Cardiac septum (tissue), 1 donor: ENCODE results near the gene COQ8A. TPM values are rescaled to one million over a fixed set of nuclear protein-coding genes. Genes with fewer than 3 reads are reported as not detected.

Experiments
- DNase-seq: peaks from one replicate; pipeline ENCODE4 v3.0.0-alpha.2; 2020; ENCODE audit warnings: low spot score
- intact Hi-C: fragments of 100-400 bp; cut with DNase I; formaldehyde crosslinking; loops from one replicate; pipeline ENCODE4 v1.14.0; 2022
- long read RNA-seq: library from polyadenylated mRNA; unstranded; transcript quantifications from one replicate; pipeline ENCODE4 v2.0.0, GENCODE V29; 2021
- total RNA-seq: library from RNA; stranded (reverse); fragmentation: NEBNext Ultra II Directional; extraction: Animal tissue kit (Norgen Biotek cat#: 25700); gene quantifications from one replicate; pipeline ENCODE4 v1.2.1, GENCODE V29; 2021
- donor health status: DM: no; HTN: no; CAD: no.

The COQ8A gene
- 168 TPM for total RNA-seq
- long read RNA-seq, transcript COQ8A-201 (15 exons, 2,872 nt), result major isoform, 285 of 490 reads
- long read RNA-seq, partial matches to known transcripts, result 130 of 490 reads
- long read RNA-seq, other reads (novel, unspliced or antisense), result 71 of 490 reads

DNA sequence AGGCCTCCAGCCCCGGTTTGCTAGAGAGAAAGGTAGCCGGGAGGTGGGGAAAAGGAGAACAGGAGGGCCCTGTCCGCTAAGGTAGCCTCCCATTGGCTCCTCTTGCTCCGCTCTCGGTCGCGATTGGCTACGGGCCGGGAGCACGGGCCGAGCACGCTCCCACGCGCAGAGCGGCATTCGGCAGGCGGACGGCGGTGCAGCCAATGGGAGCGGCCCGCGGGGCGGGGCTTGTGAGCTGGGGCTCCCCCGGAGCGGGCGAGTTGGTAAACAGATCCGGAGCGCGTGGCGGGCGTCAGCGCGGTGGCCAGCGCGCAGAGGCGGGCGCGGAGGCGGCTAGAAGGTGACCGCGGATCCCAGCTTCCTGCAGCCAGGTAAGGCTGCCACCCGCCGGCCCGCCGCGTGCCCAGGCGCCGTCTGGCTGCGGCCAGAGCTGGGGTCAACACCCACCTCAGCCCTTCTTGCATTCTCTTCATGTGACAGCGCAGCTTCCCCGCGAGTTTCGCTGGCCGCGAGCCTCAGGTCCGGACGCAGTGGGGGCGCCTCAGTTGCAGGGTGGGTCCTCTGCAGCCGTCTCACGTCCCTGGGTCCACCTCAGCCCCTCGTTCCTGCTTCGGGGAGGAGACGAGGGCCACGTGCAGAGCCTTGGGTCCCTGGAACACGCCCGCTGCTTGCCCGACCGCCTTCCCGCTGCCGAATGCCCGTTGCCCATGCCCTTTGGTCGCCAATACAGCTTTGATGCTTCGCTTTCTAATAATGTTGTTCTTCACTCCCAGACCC lies at the start of gene COQ8A:
Gene COQ8A (plus strand): TSS at position 266 of the 777 bp plus-strand sequence. CDS start 21,092 bp downstream, outside the sequence.
- intact Hi-C loops, result loop anchor here (2.0 kb wide), 1 partner anchor 35 kb away; no protein-coding TSS in a partner anchor

DNA sequence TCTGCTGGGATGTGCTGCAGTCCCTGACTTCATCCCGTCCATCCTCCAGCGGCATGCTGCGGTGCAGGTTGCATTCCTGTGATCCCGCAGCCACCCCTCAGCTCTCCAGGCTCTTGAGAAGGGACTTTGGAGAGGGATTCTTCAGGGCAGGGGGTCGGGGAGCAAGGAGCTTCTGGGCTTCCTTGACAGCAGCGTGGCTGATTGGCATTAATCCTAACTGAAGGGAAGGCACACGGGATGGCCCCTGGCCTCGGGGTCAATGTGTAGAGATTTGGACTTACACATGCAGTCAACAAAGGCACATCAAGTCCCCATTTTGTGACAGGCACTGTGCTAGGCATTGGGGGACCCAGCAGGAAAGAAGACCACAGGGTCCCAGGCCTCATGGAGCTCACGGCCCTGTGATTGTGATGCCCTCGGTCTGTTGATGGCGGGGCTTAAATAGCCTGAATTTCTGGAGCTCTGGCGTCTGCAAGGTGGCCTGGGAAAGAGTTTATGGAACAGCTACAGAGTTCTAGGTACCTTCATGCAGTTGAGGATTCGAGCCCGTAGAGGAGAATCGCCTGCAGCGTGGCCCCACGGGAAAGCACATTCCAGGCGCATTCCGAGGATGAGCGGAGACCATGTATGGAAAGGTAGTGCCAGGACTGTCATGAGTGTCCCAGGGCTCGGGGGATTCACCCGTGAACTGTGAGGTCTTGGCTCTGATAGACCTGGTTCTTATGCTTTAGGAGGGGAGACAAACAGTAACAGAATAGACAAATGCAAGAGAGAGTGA lies 49.6 kb upstream of the COQ8A start:
- peak; percentile 72 for DNase-seq
- intact Hi-C loops, result no loop called here

More for the DNA sequence above, at the start of gene COQ8A:
- DNase-seq, result peak; percentile 100

DNA sequence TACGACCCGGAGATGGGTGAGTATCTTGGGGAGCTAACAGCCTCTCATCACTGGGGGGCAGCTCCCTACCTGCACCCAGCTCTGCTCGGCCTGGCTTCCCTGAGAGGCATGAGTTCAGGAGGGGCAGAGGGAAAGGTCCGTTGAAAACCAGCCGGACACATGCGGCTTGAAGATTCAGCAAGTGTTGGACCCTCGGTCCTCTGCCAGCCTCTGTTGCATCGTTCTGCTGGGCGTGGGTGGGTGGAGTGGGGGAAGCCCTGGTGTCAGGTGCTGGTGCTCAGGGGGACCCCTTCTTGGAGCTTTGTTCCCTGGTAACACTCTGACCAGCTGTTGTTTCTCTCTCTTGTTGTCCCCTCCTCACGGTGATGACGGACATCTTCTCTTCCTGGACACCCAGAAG lies 48.7 kb upstream of the COQ8A start:
- intact Hi-C loops, result no loop called here
- DNase-seq, result peak; percentile 75

DNA sequence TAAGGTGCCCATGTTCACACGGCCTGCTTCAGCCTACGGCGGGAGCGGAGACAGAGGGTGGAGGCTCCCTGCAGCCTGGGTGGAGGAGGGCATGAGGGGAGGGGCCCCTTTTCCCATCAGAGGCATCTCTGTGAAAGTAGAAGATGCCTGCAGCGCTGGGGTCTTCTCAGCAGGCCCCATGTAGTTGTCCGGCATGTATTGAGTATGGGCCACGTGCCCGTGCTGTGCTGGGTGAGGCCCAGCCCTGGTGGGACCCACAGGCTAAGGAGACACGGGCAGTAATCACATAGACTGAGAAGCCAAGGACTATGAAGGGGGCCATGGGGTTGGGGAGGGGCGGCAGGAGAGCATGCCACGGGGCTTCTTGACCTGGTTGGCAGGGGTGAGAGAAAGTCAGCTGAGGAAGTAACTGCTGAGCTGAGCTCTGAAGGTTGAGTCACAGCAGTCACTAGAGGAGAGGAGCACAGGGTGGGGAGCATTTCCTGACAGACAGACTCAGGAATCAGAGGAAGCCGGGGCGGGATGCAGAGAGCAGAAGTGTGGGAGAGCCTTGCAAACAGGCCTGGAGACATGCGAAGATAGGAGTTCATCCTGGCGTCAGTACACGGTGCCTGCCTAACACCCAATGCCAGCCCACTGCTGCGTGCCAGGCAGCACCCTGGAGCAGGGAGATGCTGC lies 48.1 kb upstream of the COQ8A start:
- peak; percentile 73 for DNase-seq

DNA sequence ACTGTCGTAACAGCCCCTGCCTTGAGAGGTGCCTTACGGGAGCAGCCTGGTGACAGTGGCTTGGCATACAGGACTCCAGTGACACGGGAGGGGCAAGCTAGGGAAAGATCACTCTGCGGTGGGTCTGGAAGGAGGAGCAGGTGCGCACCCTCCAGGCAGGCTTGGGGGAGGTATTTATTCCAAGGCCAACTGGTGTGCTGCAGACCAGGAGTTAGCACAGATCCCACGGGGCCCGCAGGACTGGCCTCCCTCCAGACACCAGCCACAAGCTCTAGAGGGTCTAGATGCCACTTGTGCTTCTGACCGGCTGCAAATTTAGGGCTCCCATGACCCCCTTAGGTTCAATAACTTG lies 47.6 kb upstream of the COQ8A start:
- DNase-seq, result no peak
- intact Hi-C loops, result no loop called here

More for the DNA sequence above, 48.1 kb upstream of the COQ8A start:
- intact Hi-C loops, result no loop called here

DNA sequence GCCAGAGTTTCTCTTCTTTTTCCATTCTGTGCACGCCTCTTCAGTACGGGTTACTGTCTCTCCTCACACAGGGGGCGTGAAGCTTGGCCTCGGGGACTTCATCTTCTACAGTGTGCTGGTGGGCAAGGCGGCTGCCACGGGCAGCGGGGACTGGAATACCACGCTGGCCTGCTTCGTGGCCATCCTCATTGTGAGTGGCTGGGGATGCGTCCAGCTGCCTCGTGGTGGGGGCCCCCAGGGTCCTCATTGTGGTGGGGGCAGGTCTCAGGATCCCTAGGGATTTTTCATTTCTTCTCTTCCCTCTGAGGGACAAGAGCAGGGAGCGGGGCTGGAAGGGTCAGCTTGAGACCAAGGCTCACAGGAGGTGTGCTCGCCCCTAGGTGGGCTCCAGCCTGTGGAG lies 46.2 kb upstream of the COQ8A start:
- peak; percentile 63 for DNase-seq
- intact Hi-C loops, result no loop called here

DNA sequence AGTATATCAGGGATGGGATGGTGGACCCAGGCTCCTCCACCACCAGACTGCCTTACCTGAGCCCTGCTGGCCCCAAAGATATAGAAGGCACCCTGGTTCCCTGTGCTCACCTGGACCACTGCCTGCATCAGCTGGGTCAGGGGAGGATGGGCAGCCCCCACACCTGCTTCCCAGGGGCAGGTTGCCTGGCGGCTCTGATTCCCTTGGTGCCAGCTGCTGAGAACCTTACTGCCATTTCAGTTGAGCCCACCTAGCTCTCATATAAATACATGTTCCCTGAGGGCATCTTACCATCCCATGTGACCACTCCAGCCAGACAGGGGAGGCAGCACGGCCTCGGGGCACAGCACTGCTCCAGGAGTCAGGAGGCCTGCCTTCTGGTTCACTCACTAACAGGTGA lies 45.3 kb upstream of the COQ8A start:
- peak; percentile 58 for DNase-seq
- intact Hi-C loops, result no loop called here

DNA sequence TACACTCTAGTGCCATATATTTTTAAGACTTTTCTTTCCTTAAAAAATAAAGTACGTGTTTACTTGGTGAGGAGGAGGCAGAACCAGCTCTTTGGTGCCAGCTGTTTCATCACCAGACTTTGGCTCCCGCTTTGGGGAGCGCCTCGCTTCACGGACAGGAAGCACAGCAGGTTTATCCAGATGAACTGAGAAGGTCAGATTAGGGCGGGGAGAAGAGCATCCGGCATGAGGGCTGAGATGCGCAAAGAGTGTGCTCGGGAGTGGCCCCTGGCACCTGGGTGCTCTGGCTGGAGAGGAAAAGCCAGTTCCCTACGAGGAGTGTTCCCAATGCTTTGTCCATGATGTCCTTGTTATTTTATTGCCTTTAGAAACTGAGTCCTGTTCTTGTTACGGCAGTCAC lies 44.5 kb upstream of the COQ8A start:
- peak; percentile 46 for DNase-seq
- intact Hi-C loops, result no loop called here

DNA sequence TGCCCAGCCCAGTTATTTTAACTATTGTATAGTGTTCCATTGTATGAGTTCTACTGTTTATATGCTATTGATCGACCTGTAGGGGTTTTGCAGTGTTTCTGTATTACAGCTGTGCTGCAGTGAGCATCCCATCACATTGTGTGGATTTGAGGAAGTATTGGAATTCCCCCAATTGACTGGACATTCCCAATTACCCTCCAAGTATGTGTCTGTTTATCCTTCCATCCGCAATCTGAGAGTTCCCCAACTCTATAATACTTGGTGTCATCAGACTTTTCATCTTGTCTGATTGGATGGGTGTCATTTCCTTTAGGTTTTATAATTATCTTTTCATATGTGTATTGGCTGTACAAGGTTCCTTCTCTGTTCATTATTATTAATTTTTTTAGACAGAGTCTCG lies 41.8 kb upstream of the COQ8A start:
- DNase-seq, result no peak
- intact Hi-C loops, result no loop called here

DNA sequence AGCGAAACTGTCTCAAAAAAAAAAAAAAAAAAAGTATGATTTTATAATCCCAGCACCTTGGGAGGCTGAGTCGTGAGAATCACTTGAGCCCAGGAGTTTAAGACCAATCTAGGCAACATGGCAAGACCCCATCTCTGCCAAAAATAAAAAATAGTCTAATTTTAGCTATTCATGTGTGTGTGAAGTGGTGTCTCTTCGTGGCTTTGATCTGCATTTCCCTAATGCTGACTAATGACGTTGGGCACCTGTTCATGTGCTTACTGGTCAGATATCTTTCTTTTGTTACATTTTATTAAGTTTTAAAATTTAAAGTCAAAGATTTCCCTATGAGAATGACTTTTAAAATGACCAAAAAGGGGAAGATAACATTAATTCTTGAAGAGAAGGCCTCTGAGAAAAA lies 38.7 kb upstream of the COQ8A start:
- no peak for DNase-seq
- intact Hi-C loops, result no loop called here

DNA sequence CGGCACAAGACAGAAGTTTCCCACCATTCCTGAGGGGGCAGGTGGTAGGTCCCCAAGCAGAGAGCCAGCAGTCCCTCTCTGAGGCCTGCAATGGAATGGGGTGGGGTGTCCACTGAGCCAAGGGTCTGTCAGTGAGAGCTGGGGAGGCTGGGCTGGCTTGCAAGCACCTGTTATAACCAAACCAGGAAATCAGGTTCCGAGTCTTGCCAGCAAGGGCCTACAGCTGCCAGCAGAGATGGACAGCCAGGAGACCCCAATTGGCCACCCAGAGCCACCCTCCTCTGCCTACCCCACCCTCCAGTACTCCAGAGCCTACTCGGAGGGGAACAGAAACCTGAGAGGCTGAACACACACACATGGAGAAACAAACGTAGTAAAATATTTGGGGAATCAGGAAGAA lies 37.5 kb upstream of the COQ8A start:
- no peak for DNase-seq
- intact Hi-C loops, result no loop called here

DNA sequence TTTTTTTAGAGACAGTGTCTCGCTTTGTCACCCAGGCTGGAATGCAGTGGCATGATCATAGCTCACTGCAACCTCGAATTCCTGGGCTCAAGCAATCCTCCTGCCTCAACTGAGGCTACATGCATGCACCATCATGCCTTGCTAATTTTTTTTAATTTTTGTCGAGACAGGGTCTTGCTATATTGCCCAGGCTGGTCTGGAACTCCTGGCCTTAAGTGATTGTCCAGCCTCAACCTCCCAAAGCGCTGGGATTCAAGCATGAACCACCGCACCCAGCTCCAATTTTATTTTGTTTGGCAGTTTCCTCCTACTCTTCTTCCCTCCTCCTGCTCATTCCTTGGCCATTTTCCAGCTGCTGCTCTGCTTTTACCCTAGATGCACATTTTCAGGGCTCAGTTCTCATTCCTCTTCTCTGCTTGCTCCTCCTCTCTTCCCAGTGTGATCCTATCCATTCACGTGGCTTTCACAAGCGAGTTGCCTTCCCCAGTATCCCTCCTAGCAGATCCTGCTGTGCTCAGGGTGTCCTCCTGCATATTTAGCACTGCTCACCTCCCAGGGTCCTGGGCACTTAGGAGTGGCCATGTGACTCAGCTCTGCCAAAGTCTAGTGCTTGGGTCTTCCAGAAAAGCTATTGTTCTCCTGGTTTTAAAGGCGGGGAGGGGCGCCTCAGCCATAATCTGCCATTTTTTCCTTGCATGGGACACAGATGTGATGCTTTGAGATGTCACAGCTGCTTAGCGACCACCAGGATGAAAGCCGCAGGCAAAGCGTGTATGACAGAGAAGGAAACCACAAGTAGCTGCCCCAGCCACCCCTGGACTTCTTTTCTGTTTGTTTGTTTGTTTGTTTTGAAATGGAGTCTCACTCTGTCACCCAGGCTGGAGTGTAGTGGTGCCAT lies 36.0 kb upstream of the COQ8A start:
- intact Hi-C loops, result no loop called here
- no peak for DNase-seq

DNA sequence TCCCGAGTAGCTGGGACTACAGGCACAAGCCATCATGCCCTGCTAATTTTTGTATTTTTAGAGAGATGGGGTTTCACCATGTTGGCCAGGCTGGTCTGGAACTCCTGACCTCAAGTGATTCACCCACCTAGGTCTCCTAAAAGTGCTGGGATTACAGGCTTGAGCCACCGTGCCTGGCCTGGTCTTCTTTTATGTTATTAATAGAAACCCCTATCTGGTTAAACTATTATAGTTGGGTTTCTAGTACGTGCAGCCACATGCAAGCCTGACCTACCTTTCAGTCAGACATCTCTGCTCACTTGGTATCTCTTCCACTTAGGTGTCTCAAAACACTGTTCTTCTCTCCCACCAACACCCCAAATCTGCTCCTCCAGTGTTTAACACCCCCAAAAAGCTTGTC lies 35.3 kb upstream of the COQ8A start:
- intact Hi-C loops, result no loop called here
- DNase-seq, result no peak

DNA sequence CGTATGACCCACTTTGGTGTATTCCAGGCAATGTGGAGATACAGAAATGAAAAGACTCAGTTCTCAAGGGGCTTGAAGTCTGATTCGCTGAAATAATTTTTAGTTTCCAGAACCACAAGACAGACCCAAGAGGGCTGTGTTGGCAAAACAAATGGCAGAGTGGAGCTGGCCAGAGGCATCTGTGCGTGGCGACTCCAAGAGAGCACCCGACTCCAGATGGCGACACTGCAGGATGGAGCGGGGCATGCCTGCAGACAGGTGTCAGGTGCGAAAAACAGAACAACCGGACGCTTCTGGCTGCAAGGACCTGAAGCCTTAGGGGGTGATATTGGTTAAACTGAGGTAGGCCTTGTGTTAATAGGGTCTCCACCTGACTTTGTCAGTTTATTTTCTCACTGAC lies 31.7 kb upstream of the COQ8A start:
- DNase-seq, result no peak
- intact Hi-C loops, result no loop called here

DNA sequence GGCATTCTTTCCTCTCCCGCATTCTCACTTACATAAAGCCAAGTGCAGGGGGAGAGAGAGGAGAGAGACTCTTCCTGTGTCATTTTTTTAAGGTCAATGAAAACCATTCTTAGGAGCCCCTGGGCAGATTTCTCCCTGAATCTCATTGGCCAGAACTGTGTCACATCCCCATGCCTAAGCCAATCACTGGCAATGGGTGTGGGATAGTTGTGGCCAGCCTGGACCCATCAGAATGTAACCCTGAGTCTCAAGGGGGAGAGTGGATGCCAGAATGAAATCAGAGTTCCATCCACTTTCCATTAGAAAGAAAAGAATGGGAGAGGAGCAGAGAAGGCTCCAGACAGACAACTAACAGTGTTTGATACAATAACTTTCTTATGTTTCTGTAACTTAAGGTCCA lies 31.2 kb upstream of the COQ8A start:
- no peak for DNase-seq
- intact Hi-C loops, result no loop called here

DNA sequence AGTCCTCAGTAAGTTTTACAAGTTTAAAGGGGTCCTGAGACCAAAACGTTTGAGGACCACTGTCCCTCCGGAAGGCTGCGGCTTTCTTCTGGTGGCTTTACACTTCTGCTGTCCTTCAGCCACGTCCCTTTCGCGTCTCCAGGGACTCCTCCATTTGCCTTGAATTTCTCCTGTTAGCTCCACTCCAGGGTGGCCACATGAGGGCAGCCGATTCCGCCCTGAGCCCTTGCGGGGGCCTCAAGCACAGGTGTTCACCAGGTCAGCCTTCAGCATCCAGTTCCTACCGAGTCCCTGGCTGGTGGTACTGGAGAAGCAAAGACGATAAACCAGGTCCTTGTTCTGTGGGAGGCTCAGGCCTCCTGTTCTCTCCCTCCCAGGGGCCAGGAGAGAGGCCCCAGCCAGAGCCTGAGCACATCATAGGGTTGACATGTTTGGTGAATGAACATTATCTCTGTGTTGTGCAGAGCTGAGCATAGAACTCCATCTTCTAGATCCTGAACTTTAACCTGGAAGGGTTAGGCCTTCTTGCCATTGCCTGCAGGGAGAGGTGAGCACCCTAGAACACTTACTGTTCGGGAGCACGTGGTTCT lies 27.4 kb upstream of the COQ8A start:
- no peak for DNase-seq
- intact Hi-C loops, result loop anchor here (5.0 kb wide), 1 partner anchor 525 kb away; no protein-coding TSS in a partner anchor

DNA sequence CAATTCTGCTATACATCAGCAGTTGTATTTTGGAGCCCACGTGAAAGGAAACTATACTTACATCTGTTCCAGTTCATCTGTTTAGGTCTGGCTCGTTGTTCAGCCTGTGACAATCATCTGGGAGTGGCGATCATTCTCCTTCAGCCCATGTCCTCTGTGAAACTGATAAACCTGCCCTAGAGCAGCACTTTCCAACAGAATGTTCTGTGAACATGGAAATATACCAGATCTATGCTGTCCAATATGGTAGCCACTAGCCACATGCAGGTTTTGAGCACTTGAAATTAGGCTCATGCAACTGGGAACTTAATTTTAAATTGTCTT lies 24.5 kb upstream of the COQ8A start:
- DNase-seq, result no peak
- intact Hi-C loops, result no loop called here

DNA sequence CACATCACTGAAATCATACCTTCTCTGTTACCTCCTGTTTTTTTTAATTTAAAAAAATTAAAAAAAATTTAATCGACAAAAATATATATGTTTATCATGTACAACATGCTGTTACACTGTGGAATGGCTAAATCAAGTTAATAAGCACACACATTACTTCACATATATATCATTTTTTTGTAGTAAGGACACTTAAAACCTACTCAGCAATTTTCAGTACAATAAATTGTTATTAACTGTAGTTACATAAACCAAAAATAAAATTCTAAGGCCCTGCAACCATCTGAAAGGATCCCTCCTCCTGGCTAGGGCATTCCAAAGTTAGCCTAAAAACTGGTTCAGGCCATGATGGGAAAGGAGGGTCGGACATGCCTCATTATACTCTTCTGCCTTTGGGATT lies 23.6 kb upstream of the COQ8A start:
- intact Hi-C loops, result no loop called here
- DNase-seq, result no peak

DNA sequence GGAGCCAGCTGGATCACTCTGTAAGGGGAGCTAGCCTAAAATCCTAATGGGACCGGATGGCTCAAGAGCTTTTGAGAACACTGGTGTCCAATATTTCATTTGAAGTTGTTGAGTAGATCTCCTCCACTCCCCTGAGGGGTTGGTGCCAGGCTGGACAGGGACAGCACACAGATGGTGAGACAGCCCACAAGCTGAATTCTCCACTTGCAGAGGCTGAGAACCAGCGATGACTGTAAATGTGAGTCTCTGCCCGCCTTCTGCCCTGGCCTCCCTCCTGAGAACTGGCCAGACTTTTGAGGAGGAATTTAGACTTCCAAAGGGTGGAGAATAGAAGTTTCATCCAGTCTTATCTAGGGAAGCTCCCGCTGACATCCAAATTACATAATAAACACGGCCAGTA lies 20.5 kb upstream of the COQ8A start:
- intact Hi-C loops, result no loop called here
- no peak for DNase-seq
